Renal cortical epithelial cell (primary cell): Measurements from ENCODE around the gene RAD50. TPM values are rescaled to one million over a fixed set of nuclear protein-coding genes. Genes with fewer than 3 reads are reported as not detected.
"Not testable (repeated sequence)": the region's sequence is repeated elsewhere in the genome, so short reads cannot be mapped to it uniquely, and the experiment has no call there.

Experiments
- DNase-seq: peaks from one replicate; pipeline ENCODE4 v3.0.0-alpha.2; 2011; ENCODE audit warnings: low read depth
- total RNA-seq: library from RNA; depleted of rRNA; stranded (reverse); fragments of >200 nt; gene quantifications from 2 replicates; pipeline ENCODE4 v1.2.3, GENCODE V29; 2014

RAD50 gene
- total RNA-seq, 1 donor from 2014 or later = 58.0 TPM

GRCh38 chr5:132633587-132633986 is 76.8 kb downstream of the RAD50 start:
- DNase-seq = not testable (repeated sequence)

- no peak for DNase-seq
Measured at GRCh38 chr5:132635873-132636272, 79.1 kb downstream of the RAD50 start.

- DNase-seq = no peak
Measured at GRCh38 chr5:132637241-132637640, 80.5 kb downstream of the RAD50 start.

- no peak for DNase-seq
Measured at GRCh38 chr5:132639706-132640130, 82.9 kb downstream of the RAD50 start.

GRCh38 chr5:132640613-132641012 is 83.8 kb downstream of the RAD50 start:
- DNase-seq = no peak

GRCh38 chr5:132641241-132641723 is 84.5 kb downstream of the RAD50 start:
- no peak for DNase-seq

- no peak for DNase-seq
Measured at GRCh38 chr5:132641841-132642240, 85.1 kb downstream of the RAD50 start.

GRCh38 chr5:132644177-132644576 is 87.4 kb downstream of the RAD50 start:
- DNase-seq = no peak

- no peak for DNase-seq
Measured at GRCh38 chr5:132646583-132647266, 89.9 kb downstream of the RAD50 start.

- peak; percentile 16 for DNase-seq
Measured at GRCh38 chr5:132647473-132647872, 90.7 kb downstream of the RAD50 start.

GRCh38 chr5:132648355-132648754 is 91.6 kb downstream of the RAD50 start:
- DNase-seq = no peak

GRCh38 chr5:132651838-132652469 is 95.2 kb downstream of the RAD50 start:
- DNase-seq = no peak

- DNase-seq = no peak
Measured at GRCh38 chr5:132653716-132654115, 96.9 kb downstream of the RAD50 start.

- DNase-seq = no peak
Measured at GRCh38 chr5:132655821-132656773, 99.3 kb downstream of the RAD50 start.

GRCh38 chr5:132656774-132657355 is 100.1 kb downstream of the RAD50 start:
- DNase-seq = no peak

GRCh38 chr5:132657676-132658380 is 101.1 kb downstream of the RAD50 start, which contains the start of gene IL13:
Gene IL13, plus strand, starts transcription at chr5:132658173. Its CDS starts 14 bp downstream, at chr5:132658187.
- no peak for DNase-seq

GRCh38 chr5:132658381-132659302 is 101.9 kb downstream of the RAD50 start:
- no peak for DNase-seq

- DNase-seq = no peak
Measured at GRCh38 chr5:132659598-132660493, 103.1 kb downstream of the RAD50 start.
